Measurements from ENCODE around the gene POMZP3.
"Not testable (repeated sequence)": the region's sequence is repeated elsewhere in the genome, so short reads cannot be mapped to it uniquely, and the experiment has no call there.

POMZP3 gene

DNA sequence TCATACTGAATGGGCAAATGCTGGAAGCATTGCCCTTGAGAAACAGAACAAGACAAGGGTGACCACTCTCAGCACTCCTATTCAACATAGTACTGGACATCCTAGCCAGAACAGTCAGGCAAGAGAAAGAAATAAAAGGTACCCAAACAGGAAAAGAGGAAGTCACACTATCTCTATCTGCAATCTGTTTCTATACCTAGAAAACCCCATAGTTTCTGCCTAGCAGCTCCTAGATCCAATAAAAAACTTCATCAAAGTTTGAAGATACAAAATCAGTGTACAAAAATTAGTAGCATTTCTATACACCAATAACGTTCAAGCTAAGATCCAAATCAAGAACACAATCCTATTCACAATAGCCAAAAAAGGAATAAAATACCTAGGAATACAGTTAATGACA lies 29.8 kb downstream of the POMZP3 start:
- CTCF ChIA-PET; POLR2A ChIA-PET; H3K4me3 ChIP-seq (ENCODE audit: low read depth, low read length); DNase-seq (ENCODE audit: low read depth, low spot score): not testable (repeated sequence)

DNA sequence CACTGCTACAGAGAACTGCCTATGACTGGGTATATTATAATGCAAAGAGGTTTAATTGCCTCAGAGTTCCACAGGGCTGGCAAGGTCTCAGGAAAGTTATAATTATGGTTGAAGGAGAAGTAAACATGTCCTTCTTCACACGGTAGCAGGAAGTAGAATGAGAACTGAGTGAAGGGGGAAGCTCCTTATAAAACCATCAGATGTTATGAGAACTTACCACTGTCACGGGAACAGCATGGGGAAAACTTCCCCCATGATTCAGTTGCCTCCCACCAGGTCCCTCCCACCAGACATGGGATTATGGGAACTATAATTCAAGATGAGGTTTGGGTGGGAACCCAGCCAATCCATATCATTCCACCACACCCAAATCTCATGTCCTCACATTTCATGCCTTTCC lies 34.4 kb downstream of the POMZP3 start:
- POLR2A ChIA-PET; H3K4me3 ChIP-seq (ENCODE audit: low read depth, low read length); DNase-seq (ENCODE audit: low read depth, low spot score); CTCF ChIA-PET: not testable (repeated sequence)

DNA sequence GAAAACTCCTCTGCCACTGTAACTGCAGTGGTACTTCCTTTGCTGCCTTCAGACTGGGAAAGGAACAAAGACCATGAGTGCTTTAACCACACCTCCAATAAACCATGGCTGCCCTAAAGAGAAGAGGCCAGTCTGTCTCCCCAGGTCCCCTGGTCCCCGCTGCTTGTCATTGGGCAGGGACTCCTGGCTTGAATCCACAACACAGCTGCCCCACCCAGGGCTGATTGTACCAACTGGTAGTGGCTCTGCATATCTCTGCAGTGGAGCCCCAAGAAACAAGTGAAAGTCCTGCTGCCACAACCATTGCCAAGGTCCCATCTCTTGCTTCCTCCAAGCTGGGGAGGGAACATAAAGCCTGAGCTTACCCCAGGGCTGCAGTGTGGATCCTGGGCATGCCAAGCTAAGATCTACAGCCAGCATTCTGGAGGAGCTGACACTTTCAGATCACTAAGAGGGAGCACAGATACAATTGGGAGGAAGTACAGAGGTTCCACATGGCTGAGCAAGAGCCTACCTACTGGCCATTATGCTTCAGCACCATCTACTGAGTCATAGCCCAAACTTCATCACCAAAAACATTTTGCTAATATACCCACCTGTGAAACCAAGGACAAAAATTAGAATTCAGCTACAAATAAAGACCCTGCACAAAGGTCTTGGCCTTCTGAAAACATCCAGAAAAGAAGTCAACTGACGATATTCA lies 35.3 kb downstream of the POMZP3 start:
- DNase-seq (ENCODE audit: low read depth, low spot score); POLR2A ChIA-PET; CTCF ChIA-PET; H3K4me3 ChIP-seq (ENCODE audit: low read depth, low read length): not testable (repeated sequence)

DNA sequence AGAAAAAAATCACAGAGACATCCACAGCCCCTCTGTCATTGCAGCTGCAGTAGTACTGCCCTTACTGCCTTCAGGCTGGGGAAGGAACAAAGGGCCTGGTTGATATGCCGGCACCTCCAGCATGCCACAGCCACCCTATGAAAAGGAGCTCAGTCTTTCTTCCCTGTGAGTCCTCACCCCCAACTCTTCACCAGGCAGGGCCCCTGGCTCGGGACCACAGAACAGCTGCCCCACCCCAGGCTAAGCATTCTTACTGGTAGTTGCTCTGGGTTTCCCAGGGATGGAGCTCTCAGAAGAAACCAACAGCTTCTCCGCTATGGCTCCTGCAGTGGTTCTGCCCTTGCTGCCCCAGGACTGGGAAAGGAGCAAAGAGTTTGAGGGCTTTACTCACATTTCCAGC lies 36.0 kb downstream of the POMZP3 start:
- DNase-seq (ENCODE audit: low read depth, low spot score); H3K4me3 ChIP-seq (ENCODE audit: low read depth, low read length); CTCF ChIA-PET; POLR2A ChIA-PET: not testable (repeated sequence)

DNA sequence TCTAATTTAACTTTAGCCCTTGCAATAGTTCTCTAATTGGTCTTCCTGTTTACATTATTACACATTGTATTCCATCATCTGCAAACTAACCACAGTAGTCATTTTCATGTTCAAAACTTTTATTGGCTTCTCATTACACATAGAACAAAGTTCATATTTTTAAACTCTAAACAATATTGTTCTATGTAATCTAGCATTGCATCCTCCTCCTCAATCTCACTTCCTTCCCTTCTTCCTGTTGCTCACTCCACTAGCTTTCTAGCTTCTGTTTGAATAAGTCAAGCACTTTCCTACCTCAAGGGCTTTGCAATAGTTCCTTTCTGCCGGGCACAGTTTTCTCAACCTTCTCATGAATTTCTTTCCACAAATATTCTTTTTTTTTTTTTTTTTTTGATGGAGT lies 38.5 kb downstream of the POMZP3 start:
- CTCF ChIA-PET; POLR2A ChIA-PET; DNase-seq (ENCODE audit: low read depth, low spot score); H3K4me3 ChIP-seq (ENCODE audit: low read depth, low read length): not testable (repeated sequence)

DNA sequence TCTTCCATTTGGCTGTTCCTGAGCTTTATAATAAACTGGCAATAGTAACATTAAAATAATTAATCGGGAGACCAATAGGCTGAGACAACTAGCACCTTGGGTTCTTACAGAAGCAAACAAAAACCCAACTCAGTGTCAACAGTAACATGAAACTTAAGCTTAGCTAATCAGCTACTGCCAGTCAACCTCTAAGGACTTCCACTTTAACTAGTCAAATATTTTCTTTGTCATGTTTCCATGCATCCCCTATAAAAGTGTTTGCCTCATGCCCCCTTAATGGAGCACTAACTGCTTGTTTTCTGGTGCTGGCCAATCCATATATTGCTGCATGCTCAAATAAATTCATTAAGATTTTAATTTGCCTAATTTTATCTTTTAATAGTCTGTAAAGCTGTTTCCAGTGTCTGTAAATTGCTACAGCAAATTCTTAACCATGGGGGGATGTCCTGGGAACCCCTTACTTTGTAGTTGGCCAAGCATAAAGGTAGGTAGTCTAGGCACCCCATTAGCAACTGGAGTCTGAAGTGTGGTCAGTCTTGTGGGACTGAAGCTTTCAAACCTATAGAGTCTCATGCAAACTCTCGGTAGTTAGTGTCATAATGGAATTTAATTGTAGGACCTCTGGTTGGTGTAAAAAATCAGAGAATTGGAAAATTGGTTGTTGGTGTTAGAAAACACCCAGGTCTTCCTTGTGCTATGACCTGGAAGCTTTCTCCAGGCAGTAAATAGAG lies 40.3 kb downstream of the POMZP3 start:
- POLR2A ChIA-PET; CTCF ChIA-PET; H3K4me3 ChIP-seq (ENCODE audit: low read depth, low read length); DNase-seq (ENCODE audit: low read depth, low spot score): not testable (repeated sequence)

DNA sequence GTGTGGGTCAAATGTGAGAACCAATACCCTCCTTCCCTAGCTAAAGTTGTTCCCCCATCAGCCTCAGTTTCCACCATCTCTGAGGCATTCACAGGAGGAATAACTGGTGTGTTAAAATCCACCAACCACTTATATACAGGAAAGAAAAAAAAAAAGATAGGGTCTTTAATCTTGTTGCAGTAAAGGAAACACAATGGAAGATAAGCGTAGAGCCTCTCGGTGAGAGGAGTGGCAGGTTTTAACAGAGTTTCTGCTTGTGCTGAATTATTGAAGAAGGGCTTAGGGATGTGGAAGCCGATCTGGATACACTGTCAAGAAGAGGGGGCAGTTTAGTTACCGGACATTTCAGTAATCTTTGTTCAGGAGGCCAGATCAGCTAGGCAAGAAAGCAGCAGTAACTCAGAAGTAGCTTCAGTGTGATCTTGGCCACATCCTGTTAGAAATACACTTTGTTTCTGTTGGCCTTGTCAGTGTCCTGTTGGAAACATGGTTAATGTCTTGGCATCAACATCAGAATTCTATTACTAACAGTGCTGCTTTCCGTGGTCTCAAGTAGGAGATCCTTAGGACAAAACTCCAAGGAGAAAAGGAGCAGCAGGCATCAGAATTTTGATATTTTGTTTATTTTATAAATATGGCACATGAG lies 43.3 kb downstream of the POMZP3 start:
- CTCF ChIA-PET; H3K4me3 ChIP-seq (ENCODE audit: low read depth, low read length); POLR2A ChIA-PET: not testable (repeated sequence)
- DNase-seq (ENCODE audit: low read depth, low spot score) = peak; percentile 50

DNA sequence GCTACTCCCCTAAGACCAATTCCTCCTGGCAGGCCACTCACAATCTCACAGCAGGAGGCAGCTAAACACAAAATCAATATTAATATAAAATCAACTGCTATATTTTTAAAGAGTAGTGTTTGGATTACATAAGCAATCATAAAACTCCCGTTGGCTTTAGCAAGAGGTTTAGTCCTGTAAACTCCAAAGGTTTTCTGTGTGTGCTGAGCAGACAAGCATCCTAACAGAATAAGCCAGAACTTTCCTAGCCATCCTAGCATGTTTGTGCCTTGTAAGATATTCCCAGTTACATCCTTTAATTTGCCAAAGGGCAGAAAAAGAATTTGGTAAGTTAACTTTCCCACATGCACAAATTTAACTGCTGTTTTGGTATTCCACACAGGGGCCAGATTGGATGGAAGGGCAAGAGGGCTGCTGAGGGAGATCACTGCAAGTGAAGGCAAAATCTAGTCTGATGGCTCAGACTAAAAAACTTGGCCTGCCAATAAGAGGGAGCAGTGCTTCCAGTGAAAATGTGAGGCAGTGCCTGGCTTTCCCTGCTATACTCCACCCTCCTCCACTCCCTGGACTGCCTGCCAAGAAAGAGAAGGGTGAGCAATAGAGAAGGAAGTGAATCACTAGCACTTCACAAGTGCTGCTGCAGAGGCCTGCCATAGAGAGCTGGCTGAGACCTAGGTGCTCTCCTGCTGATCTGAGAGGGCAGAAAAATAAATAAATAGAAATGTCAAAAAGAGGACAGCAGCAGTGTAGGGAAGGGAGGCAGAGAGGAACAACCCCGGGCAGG lies 44.0 kb downstream of the POMZP3 start:
- DNase-seq (ENCODE audit: low read depth, low spot score); CTCF ChIA-PET; POLR2A ChIA-PET; H3K4me3 ChIP-seq (ENCODE audit: low read depth, low read length): not testable (repeated sequence)

DNA sequence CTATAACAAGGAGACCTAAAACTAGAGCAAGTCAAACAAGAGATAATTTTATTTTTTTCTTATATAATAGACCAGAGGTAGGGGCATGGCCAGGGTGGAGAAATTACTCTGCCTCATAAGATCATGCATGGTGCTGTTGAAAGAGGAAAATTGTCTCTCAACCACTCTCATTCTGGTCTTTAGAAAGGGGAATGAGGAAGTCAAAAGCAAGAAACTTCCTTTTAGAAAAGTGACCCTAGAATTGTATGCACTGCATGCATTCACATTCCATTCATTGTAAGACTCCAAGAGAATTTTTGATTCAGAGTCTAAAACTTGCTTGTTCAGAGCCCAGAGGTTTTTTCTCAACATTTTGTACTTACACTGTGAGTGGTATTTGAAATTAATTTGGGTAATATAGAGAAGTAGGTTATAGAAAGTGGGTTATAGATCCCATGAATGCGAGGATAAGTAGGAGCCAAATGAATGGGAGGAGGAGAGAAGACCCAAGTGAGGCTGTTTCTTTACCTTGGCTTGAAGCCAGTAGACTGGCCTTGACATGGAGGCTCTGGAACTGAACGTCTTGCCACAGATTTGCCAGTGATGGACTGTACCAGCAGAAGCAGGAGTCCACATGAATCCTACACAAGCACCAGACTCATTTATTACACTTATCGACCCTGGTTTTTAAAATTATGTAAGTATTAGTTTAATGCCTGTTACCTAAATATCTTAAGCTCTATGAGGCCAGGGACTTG lies 51.0 kb downstream of the POMZP3 start:
- POLR2A ChIA-PET; DNase-seq (ENCODE audit: low read depth, low spot score); CTCF ChIA-PET; H3K4me3 ChIP-seq (ENCODE audit: low read depth, low read length): not testable (repeated sequence)

DNA sequence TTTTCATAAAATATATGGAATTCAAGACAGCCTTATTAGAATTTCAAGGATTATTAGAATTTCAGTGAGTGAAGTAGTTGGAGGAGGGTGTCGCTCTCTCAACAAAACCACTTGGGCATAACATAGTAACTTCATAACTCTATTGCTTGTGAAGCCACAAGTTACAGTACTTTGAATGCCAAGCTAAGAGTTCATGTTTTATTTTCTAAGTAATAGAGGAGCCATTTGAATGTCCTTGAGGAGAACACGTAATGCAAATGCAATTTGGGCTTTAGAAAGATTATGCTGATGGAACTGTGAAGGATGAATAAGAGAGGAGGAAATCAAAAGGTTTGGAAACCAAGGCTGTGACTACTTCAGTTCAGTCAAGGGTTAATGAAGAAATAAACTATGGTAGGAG lies 51.6 kb downstream of the POMZP3 start:
- POLR2A ChIA-PET; CTCF ChIA-PET; H3K4me3 ChIP-seq (ENCODE audit: low read depth, low read length): not testable (repeated sequence)

DNA sequence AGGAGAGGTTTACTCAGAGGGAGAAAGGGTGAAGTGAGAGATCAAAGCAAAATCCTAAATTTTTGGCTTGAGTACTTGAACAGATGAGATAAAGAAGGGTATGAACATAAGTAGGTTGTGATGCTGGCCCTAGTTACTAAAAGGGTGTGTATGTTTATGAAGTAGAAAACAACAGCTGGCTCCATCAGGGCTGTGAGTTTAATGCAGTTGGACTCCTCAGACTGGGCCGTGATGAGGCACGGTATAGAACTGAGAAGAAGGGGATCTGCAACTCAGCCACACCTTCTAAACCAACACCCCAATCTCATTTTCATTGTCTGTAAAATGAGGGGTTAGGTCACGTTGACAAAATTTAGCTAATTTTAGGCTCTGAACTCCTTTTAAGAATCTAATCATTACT lies 54.8 kb downstream of the POMZP3 start:
- DNase-seq (ENCODE audit: low read depth, low spot score); H3K4me3 ChIP-seq (ENCODE audit: low read depth, low read length); CTCF ChIA-PET; POLR2A ChIA-PET: not testable (repeated sequence)

More for the DNA sequence above, 51.6 kb downstream of the POMZP3 start:
- not testable (repeated sequence) for DNase-seq (ENCODE audit: low read depth, low spot score)

DNA sequence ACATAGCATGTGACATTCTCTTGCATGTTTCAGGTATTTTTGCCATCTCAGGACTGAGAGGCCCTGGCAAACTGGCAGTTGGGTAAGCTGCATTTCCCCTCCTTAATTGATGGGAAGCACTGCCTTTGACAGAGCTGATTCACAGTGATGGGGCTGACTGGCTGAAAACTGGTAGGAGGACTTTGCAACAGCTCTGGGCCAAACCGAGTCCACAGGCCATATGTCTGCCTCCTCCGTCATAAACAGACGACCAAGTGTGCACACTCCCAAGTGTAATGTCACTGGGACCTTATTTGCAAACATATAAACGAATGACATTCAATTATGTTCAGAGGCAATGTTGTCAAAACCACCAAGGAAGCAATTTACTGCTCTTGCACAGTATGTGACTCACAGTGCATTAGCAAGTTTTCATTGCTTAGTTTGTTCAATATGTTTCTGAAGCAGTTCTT lies 56.7 kb downstream of the POMZP3 start:
- POLR2A ChIA-PET = interaction anchor here (0.6 kb wide), 1 partner anchor 29 kb away, joined by 3 read pairs; no protein-coding TSS in a partner anchor
- DNase-seq (ENCODE audit: low read depth, low spot score) = not testable (repeated sequence)

DNA sequence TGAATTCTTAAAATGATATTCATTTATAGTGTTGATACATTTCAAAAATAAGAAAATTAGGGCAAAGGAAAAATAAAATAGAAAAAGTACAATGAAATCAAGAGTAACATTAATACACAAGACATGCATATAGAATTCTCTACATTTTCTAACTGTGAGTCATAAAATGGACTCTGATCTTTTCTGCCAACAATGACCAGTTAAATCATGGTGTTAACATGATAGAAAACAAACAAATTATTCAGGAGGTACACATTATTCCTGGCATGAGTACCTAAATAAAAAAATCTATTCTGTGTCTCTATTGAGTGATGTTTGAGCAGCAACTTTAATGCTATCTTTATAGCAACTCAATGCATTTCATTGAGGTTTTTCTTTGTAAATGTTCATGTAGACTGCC lies 58.3 kb downstream of the POMZP3 start:
- POLR2A ChIA-PET; DNase-seq (ENCODE audit: low read depth, low spot score); CTCF ChIA-PET: not testable (repeated sequence)

More for the DNA sequence above, 56.7 kb downstream of the POMZP3 start:
- CTCF ChIA-PET; H3K4me3 ChIP-seq (ENCODE audit: low read depth, low read length): not testable (repeated sequence)

DNA sequence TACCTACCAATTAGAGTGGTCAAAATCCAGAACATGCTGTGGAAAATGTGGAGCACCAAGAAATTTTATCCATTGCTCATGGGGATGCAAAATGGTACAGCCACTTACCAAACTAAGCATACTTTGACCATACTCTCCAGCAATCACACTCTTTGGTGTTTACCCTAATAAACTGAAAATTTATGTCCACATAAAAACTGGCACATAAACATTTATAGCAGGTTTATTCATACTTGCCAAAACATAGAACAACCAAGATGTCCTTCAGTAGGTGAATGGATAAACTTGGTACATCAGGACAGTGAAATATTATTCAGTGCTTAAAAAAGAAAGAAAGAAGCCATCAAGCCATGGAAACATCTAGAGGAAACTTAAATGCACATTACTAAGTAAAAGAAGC lies 59.3 kb downstream of the POMZP3 start:
- DNase-seq (ENCODE audit: low read depth, low spot score); POLR2A ChIA-PET; H3K4me3 ChIP-seq (ENCODE audit: low read depth, low read length); CTCF ChIA-PET: not testable (repeated sequence)

More for the DNA sequence above, 58.3 kb downstream of the POMZP3 start:
- not testable (repeated sequence) for H3K4me3 ChIP-seq (ENCODE audit: low read depth, low read length)

DNA sequence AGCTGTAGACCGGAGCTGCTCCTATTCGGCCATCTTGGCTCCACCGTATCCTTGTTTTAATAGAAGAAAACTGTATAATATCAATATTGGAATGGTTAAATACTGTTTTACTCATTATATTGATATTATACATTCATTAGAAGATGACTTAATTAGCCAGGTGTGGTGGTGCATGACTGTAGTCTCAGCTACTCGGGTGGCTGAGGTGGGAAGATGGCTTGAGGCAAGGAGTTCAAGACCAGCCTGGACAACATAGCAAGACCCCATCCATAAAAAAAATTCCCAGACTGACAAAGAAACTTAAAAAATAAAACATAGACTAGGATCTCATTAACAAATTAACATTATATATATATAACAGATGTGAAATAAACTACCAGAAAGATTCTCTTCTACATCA lies 59.8 kb downstream of the POMZP3 start:
- POLR2A ChIA-PET; H3K4me3 ChIP-seq (ENCODE audit: low read depth, low read length); CTCF ChIA-PET; DNase-seq (ENCODE audit: low read depth, low spot score): not testable (repeated sequence)

DNA sequence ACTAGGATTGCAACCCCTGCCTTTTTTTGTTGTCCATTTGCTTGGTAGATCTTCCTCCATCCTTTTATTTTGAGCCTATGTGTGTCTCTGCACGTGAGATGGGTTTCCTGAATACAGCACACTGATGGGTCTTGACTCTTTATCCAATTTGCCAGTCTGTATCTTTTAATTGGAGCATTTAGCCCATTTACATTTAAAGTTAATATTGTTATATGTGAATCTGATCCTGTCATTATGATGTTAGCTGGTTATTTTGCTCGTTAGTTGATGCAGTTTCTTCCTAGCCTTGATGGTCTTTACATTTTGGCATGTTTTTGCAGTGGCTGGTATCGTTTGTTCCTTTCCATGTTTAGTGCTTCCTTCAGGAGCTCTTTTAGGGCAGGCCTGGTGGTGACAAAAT lies 62.1 kb downstream of the POMZP3 start:
- H3K4me3 ChIP-seq (ENCODE audit: low read depth, low read length); CTCF ChIA-PET; POLR2A ChIA-PET; DNase-seq (ENCODE audit: low read depth, low spot score): not testable (repeated sequence)
